Activated T-cell treated with anti-CD3 and anti-CD28 coated beads for 24 hours (primary cell): ENCODE results near the gene RBMS3.

Experiments
- DNase-seq: peaks from one replicate; pipeline ENCODE4 v3.0.0-alpha.2; 2020; ENCODE audit warnings: low read depth

Gene RBMS3

GRCh38 chr3:29679944-29680343, 399.1 kb downstream of the RBMS3 start:
- no peak for DNase-seq

GRCh38 chr3:29683018-29683993, 402.4 kb downstream of the RBMS3 start:
- DNase-seq = no peak

GRCh38 chr3:29686889-29687592, 406.2 kb downstream of the RBMS3 start:
- DNase-seq = no peak

GRCh38 chr3:29690686-29691353, 409.9 kb downstream of the RBMS3 start:
- no peak for DNase-seq

- DNase-seq = no peak
These were observed 413.0 kb downstream of the RBMS3 start for GRCh38 chr3:29693863-29694262.

- no peak for DNase-seq
These were observed 413.5 kb downstream of the RBMS3 start for GRCh38 chr3:29694331-29694730.

- no peak for DNase-seq
These were observed 413.9 kb downstream of the RBMS3 start for GRCh38 chr3:29694783-29695182.

GRCh38 chr3:29695201-29695600, 414.3 kb downstream of the RBMS3 start:
- no peak for DNase-seq

- DNase-seq = no peak
These were observed 414.9 kb downstream of the RBMS3 start for GRCh38 chr3:29695643-29696198.

- no peak for DNase-seq
These were observed 415.4 kb downstream of the RBMS3 start for GRCh38 chr3:29696311-29696710.

- no peak for DNase-seq
These were observed 417.1 kb downstream of the RBMS3 start for GRCh38 chr3:29697989-29698388.

GRCh38 chr3:29700256-29700655, 419.4 kb downstream of the RBMS3 start:
- DNase-seq = no peak

- DNase-seq = no peak
These were observed 420.6 kb downstream of the RBMS3 start for GRCh38 chr3:29701326-29701983.

GRCh38 chr3:29705906-29706844, 425.3 kb downstream of the RBMS3 start:
- DNase-seq = no peak

GRCh38 chr3:29708884-29709283, 428.0 kb downstream of the RBMS3 start:
- no peak for DNase-seq

GRCh38 chr3:29711255-29711771, 430.4 kb downstream of the RBMS3 start:
- DNase-seq = no peak

- no peak for DNase-seq
These were observed 435.3 kb downstream of the RBMS3 start for GRCh38 chr3:29716213-29716612.

- DNase-seq = no peak
These were observed 437.8 kb downstream of the RBMS3 start for GRCh38 chr3:29718661-29719065.

GRCh38 chr3:29720665-29721064, 439.8 kb downstream of the RBMS3 start:
- no peak for DNase-seq

- no peak for DNase-seq
These were observed 440.9 kb downstream of the RBMS3 start for GRCh38 chr3:29721789-29722188.
